CD4-positive, alpha-beta T cell (primary cell): Measurements from ENCODE around the gene TIMM9. TPM values are rescaled to one million over a fixed set of nuclear protein-coding genes. Genes with fewer than 3 reads are reported as not detected.

Experiments used
- ATAC-seq: fragments of 200-7000 bp; cut with Tn5 transposase; one replicate; pipeline ENCODE4 v1.10.0; 2022; ENCODE audit warnings: mild to moderate bottlenecking; ENCODE audit not compliant: poor library complexity
- CTCF ChIA-PET: fragments of 350-600 bp; sonication (Branson Sonifier 250); formaldehyde crosslinking; loops from one replicate; lab custom pipeline; 2021; ENCODE audit warnings: antibody characterized with exemption, inconsistent platforms; lab: Charles Lee
- POLR2A ChIA-PET: fragments of 350-600 bp; sonication (Branson Sonifier 250); formaldehyde crosslinking; loops from one replicate; lab custom pipeline; 2021; ENCODE audit warnings: antibody characterized with exemption, inconsistent platforms; lab: Charles Lee
- DNase-seq, 14 experiments: peaks; one replicate each; pipeline ENCODE4 v3.0.0-alpha.2; 2013 to 2020; ENCODE audit warnings: mixed read lengths in 2 of 14
- H3K27ac ChIP-seq, 2 donors: one replicate each; pipeline versions ENCODE4 v1.5.1 to v1.7.0; 2013; ENCODE audit warnings: low read length in 2 of 2, low read depth in 1 of 2, mild to moderate bottlenecking in 1 of 2
- H3K27me3 ChIP-seq, 2 experiments: 1 replicate in 1 of 2; 2 replicates in 1 of 2; pipeline versions ENCODE4 v1.6.1 to v1.7.0; 2013; ENCODE audit warnings: low read length in 2 of 2, control low read depth in 1 of 2, mild to moderate bottlenecking in 1 of 2, moderate library complexity in 1 of 2; ENCODE audit not compliant: insufficient read depth in 2 of 2, control insufficient read depth in 1 of 2
- H3K36me3 ChIP-seq: one replicate; pipeline ENCODE4 v1.6.1; 2013; ENCODE audit warnings: low read length, control low read depth; ENCODE audit not compliant: insufficient read depth
- H3K4me1 ChIP-seq: one replicate; pipeline ENCODE4 v1.6.1; 2013; ENCODE audit warnings: low read length, control low read depth; ENCODE audit not compliant: insufficient read depth
- H3K4me3 ChIP-seq: one replicate; pipeline ENCODE4 v1.5.1; 2013; ENCODE audit warnings: mild to moderate bottlenecking, low read length, moderate library complexity
- H3K9me3 ChIP-seq, 2 experiments: 1 replicate in 1 of 2; 2 replicates in 1 of 2; pipeline versions ENCODE4 v1.6.1 to v1.7.0; 2013; ENCODE audit warnings: low read length in 2 of 2, mild to moderate bottlenecking in 2 of 2, control low read depth in 1 of 2, moderate library complexity in 1 of 2; ENCODE audit not compliant: control insufficient read depth in 1 of 2, insufficient read depth in 1 of 2
- H3K27ac Mint-ChIP-seq: one replicate; pipeline ENCODE4 v1.8.0; 2020; ENCODE audit warnings: mixed read lengths
- H3K27me3 Mint-ChIP-seq: one replicate; pipeline ENCODE4 v1.8.0; 2021; ENCODE audit warnings: mixed read lengths
- H3K36me3 Mint-ChIP-seq: one replicate; pipeline ENCODE4 v1.8.0; 2021; ENCODE audit warnings: low read depth, mixed read lengths
- H3K4me1 Mint-ChIP-seq: one replicate; pipeline ENCODE4 v1.8.0; 2021; ENCODE audit warnings: low read depth, mixed read lengths
- H3K4me3 Mint-ChIP-seq: one replicate; pipeline ENCODE4 v1.8.0; 2020; ENCODE audit warnings: mild to moderate bottlenecking, mixed read lengths
- H3K9me3 Mint-ChIP-seq: one replicate; pipeline ENCODE4 v1.8.0; 2020; ENCODE audit warnings: mixed read lengths
- CTCF ChIP-seq: fragments of 200-600 bp; IDR thresholded peaks from one replicate; pipeline ENCODE4 v1.8.0; 2022; ENCODE audit warnings: antibody characterized with exemption, mild to moderate bottlenecking
- intact Hi-C, 2 experiments: fragments of 100-400 bp; cut with DNase I in 1 of 2; cut with micrococcal nuclease in 1 of 2; formaldehyde crosslinking; loops; one replicate each; pipeline versions ENCODE4 v1.15.1 to v1.9.0; 2023 to 2025; cut with DNase I, micrococcal nuclease
- total RNA-seq, 174 experiments: library from RNA in 2 of 174; stranded (reverse) in 2 of 174; gene quantifications; one replicate each; pipeline ENCODE4 v1.2.3 and lab custom pipeline; 2021 to 2026

The TIMM9 gene
- total RNA-seq, 2 experiments from 2014 or later = 33.1 to 34.9 TPM

DNA sequence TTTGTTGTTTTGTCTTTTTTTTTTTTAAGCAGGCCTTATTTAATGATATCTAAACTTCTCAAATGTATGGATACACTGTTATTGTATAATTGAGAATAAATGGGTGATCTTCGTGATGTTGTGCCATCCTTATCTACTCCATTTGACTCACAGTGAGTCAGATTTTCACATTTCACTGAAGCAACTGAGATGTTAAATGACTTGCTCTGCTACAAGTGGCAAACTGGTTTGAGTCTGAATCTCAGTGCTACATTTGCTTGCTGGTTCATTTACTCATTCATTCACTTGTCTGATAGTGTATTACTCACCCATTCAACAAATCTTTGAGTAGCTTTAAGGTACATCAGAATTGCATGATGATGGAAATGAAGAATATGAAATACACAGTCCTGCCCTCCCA, 2.8 kb upstream of the TIMM9 start:
- ChIA-PET CTCF (interaction anchor here (0.7 kb wide), 1 partner anchor 35 kb away, joined by 3 read pairs; no protein-coding TSS in a partner anchor), POLR2A (no interaction called here)
- intact Hi-C loops = no loop called here
- no peak for TF ChIP-seq CTCF
- no peaks in the 10 kb centered on the region for H3K27me3 ChIP-seq
- H3K36me3 ChIP-seq = peaks cover 36% of the 10 kb centered on the region
- peaks cover 71% of the 10 kb centered on the region for H3K36me3 Mint-ChIP-seq
- H3K4me1 Mint-ChIP-seq = peaks cover 54% of the 10 kb centered on the region
- H3K9me3 Mint-ChIP-seq = no peaks in the 10 kb centered on the region
- no peak for ATAC-seq
- no peak overlapping the region for H3K4me3 ChIP-seq
- peak overlapping the region; percentile 92 for H3K4me3 Mint-ChIP-seq
- peak overlapping the region; percentile 93 for H3K27ac Mint-ChIP-seq
- no peaks in the 10 kb centered on the region for H3K27me3 Mint-ChIP-seq
- no peaks in the 10 kb centered on the region for H3K9me3 ChIP-seq
- peaks cover 15% of the 10 kb centered on the region for H3K4me1 ChIP-seq
- DNase-seq = no peak
- no peak overlapping the region for H3K27ac ChIP-seq

DNA sequence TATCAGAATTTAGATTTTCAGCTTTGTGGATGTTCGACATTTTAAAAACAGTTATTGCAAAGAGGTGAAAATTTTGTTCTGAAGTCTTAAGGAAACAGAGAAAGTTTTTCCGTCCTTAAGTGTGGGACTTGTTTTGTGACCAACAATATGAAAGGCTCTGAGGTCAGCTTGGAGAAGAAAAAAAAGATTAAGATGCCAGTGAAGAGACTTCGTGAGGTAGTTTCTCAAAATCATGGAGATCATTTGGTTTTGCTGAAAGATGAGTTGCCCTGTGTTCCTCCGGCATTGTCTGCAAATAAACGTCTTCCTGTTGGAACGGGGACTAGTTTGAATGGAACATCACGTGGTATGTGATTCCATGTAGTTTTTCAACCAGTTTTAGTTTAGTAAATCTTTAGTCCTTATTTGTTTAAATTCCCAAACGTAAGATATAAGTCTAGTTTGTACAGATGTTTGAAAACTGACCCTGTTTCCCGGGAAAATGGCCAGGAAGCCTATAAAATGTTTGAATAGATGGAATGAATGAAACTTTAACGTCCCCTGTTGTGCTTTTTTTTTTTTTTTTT, 870 bp upstream of the TIMM9 start:
- H3K4me3 ChIP-seq = peak overlapping the region; percentile 81
- POLR2A ChIA-PET = interaction anchor here (0.7 to 3.9 kb wide), 23 partner anchors 9 to 1899 kb away, joined by 3 to 122 read pairs (median 5); partner anchors contain the start of genes ACTR10, AP5M1, ARID4A and EXOC5
- peak overlapping the region; percentile 93 for H3K27ac Mint-ChIP-seq

More for the DNA sequence above, 870 bp upstream of the TIMM9 start:
- peaks cover 70% of the 10 kb centered on the region for H3K4me1 Mint-ChIP-seq
- Histone ChIP-seq H3K9me3 (no peaks in the 10 kb centered on the region), H3K27ac (peak overlapping the region; percentile 86 to 95), H3K27me3 (no peaks in the 10 kb centered on the region), H3K4me1 (peaks cover 18% of the 10 kb centered on the region), H3K36me3 (peaks cover 27% of the 10 kb centered on the region)
- intact Hi-C loops = loop anchor here (5.0 to 10.0 kb wide), 5 partner anchors 96 to 1163 kb away; partner anchors contain the start of genes DAAM1 (in 2 of the 2), AP5M1 (in 1 of the 2), ARID4A (in 1 of the 2) and EXOC5 (in 1 of the 2)
- CTCF ChIA-PET = interaction anchor here (4.2 kb wide), 1 partner anchor 32 kb away, joined by 23 read pairs; the partner anchor contains the start of gene TOMM20L
- TF ChIP-seq CTCF = no peak
- peak overlapping the region; percentile 92 for H3K4me3 Mint-ChIP-seq
- DNase-seq = peak in 4 of 14 experiments; percentile 11 to 56 (median 50)
- no peaks in the 10 kb centered on the region for H3K27me3 Mint-ChIP-seq
- no peaks in the 10 kb centered on the region for H3K9me3 Mint-ChIP-seq
- H3K36me3 Mint-ChIP-seq = peaks cover 64% of the 10 kb centered on the region
- no peak for ATAC-seq
